ENCODE measurements around the gene CYP51A1. TPM values are rescaled to one million over a fixed set of nuclear protein-coding genes. Genes with fewer than 3 reads are reported as not detected.

CYP51A1 gene
- polyA plus RNA-seq, 1 donor from 2014 or later = 137 TPM

DNA sequence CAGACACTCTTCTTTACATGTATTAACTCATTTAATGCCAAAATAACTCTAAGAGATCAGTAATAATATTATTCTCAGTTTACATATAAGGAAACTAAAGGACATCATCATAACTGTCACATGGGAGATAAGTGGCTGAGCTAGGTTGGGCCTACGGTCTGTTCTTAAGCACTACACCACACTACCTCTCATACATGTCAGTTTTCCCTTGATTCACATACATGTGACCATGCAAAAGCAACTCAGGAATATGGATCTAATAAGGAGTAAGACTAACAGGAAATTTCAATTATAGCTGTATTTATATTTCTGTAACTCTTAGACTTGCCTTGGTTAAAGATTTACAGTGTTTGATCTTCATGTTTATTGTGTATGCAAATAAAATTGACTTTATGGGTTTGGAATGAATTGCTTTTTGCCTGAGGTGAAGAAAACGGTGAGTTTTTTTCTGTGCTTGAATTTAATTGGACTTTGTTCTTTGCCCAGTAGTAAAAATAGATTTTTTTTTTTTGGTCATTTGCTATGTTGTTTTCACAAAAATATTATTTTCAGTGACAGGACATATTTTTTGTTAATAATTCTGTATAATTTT is 69.7 kb downstream of the CYP51A1 start:
- Histone ChIP-seq H3K27ac (ENCODE audit: low read length) (no peak overlapping the region), H3K79me2 (replicated peaks; ENCODE audit: insufficient read depth, low read length) (no peaks in the 10 kb centered on the region), H4K20me1 (ENCODE audit: insufficient read depth) (no peaks in the 10 kb centered on the region), H3K4me3 (ENCODE audit: low read length) (no peak overlapping the region), H3K27me3 (ENCODE audit: insufficient read depth, low read depth, low read length) (no peaks in the 10 kb centered on the region), H3K4me2 (ENCODE audit: low read length) (no peak overlapping the region), H3K36me3 (ENCODE audit: insufficient read depth, low read length) (peaks cover 12% of the 10 kb centered on the region), H3K9me3 (ENCODE audit: low read length) (no peaks in the 10 kb centered on the region), H3K9ac (ENCODE audit: low read length) (no peak overlapping the region), H3K9me2 (ENCODE audit: insufficient read depth, low read length) (no peaks in the 10 kb centered on the region), H3F3A (ENCODE audit: insufficient read depth, low read length, poor library complexity, severe bottlenecking) (no peaks in the 10 kb centered on the region), H2AFZ (ENCODE audit: low read depth, low read length) (no peak overlapping the region)
- TF ChIP-seq, protein P1, sequence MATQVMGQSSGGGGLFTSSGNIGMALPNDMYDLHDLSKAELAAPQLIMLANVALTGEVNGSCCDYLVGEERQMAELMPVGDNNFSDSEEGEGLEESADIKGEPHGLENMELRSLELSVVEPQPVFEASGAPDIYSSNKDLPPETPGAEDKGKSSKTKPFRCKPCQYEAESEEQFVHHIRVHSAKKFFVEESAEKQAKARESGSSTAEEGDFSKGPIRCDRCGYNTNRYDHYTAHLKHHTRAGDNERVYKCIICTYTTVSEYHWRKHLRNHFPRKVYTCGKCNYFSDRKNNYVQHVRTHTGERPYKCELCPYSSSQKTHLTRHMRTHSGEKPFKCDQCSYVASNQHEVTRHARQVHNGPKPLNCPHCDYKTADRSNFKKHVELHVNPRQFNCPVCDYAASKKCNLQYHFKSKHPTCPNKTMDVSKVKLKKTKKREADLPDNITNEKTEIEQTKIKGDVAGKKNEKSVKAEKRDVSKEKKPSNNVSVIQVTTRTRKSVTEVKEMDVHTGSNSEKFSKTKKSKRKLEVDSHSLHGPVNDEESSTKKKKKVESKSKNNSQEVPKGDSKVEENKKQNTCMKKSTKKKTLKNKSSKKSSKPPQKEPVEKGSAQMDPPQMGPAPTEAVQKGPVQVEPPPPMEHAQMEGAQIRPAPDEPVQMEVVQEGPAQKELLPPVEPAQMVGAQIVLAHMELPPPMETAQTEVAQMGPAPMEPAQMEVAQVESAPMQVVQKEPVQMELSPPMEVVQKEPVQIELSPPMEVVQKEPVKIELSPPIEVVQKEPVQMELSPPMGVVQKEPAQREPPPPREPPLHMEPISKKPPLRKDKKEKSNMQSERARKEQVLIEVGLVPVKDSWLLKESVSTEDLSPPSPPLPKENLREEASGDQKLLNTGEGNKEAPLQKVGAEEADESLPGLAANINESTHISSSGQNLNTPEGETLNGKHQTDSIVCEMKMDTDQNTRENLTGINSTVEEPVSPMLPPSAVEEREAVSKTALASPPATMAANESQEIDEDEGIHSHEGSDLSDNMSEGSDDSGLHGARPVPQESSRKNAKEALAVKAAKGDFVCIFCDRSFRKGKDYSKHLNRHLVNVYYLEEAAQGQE (IDR thresholded peaks at IDR 0.05; ENCODE audit: borderline replicate concordance) = no peak
- no peak for TF ChIP-seq RAD21 (conservative IDR thresholded peaks at IDR 0.05)
- no peak for TF ChIP-seq EZH2 (IDR thresholded peaks at IDR 0.05; ENCODE audit: borderline replicate concordance, insufficient read depth, low read length, poor library complexity, severe bottlenecking)
- TF ChIP-seq MXI1 (conservative IDR thresholded peaks at IDR 0.05; ENCODE audit: poor library complexity, severe bottlenecking) = no peak
- TF ChIP-seq POLR2AphosphoS5 (IDR thresholded peaks at IDR 0.05) = no peak
- no peak for TF ChIP-seq EP300 (conservative IDR thresholded peaks at IDR 0.05; ENCODE audit: poor library complexity, severe bottlenecking)

Other genes starting within 250 kb of the CYP51A1 start
- 120 and 124 TPM in 2 replicates for gene AKAP9, start 193.6 kb downstream of the CYP51A1 start, polyA plus RNA-seq
- 2.6 and 2.7 TPM in 2 replicates for gene LRRD1, start 44.7 kb upstream of the CYP51A1 start, polyA plus RNA-seq
- gene KRIT1, start 111.4 kb upstream of the CYP51A1 start, polyA plus RNA-seq = 39.6 and 41.3 TPM in 2 replicates
- gene ANKIB1, start 111.5 kb upstream of the CYP51A1 start, polyA plus RNA-seq = 67.8 and 83.0 TPM in 2 replicates

Measured in neural cell (in vitro differentiated cells).